ENCODE data around the gene SKI. TPM values are rescaled to one million over a fixed set of nuclear protein-coding genes. Genes with fewer than 3 reads are reported as not detected.

The SKI gene
- total and polyA plus RNA-seq, 7 experiments from 2014 or later = 0.61 to 278 (median 95.3) TPM

DNA sequence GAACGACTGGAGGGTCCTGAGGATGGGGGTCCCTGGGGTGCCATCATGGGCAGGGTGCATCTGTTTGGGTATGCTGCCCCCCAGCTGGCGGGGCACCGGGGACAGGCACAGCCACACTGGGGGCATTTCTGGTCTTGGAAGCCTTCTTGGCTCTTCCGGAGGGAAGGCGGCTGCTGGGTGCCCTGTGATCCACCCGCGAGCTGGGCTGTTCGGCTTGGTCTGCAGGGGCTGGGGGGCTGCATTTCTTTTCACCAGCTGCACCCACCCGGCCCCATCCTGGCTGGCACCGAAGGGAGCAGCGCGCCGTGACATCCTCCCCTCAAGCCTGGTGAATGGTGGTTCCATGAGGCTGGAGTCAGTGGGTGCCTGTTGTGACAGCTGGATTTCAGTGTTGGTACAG is 45.7 kb upstream of the SKI start:
- no peaks in the 10 kb centered on the region for H3K27me3 Mint-ChIP-seq
- H3K27me3 ChIP-seq (ENCODE audit: control insufficient read depth in 2 of 2, insufficient read depth in 2 of 2, low read length in 2 of 2) = no peaks in the 10 kb centered on the region
- H3K36me3 Mint-ChIP-seq = peaks cover 0 to 22% (median 0%) of the 10 kb centered on the region in 5 donors
- no peaks in the 10 kb centered on the region for H3K9me3 ChIP-seq (ENCODE audit: control insufficient read depth in 2 of 3, low read length in 3 of 3)
- POLR2A ChIA-PET = interaction anchor here (0.9 kb wide), 1 partner anchor 24 kb away, joined by 3 read pairs; no protein-coding TSS in a partner anchor
- ATAC-seq = no peak
- H3K4me3 Mint-ChIP-seq = no peak overlapping the region
- H3K4me1 Mint-ChIP-seq = peaks cover 0 to 6% (median 0%) of the 10 kb centered on the region in 7 donors
- H3K4me3 ChIP-seq (ENCODE audit: low read length) = no peak overlapping the region
- no peak overlapping the region for H3K27ac ChIP-seq (ENCODE audit: low read depth, low read length)
- H3K27ac Mint-ChIP-seq = peak overlapping the region in 3 of 9 donors; percentile 42 to 81 (median 72)
- H3K36me3 ChIP-seq (ENCODE audit: control insufficient read depth in 2 of 3, insufficient read depth in 3 of 3, low read length in 3 of 3) = peaks cover 0 to 47% (median 2%) of the 10 kb centered on the region in 3 experiments
- no peaks in the 10 kb centered on the region for H3K4me1 ChIP-seq (ENCODE audit: control insufficient read depth in 2 of 2, insufficient read depth in 2 of 2, low read length in 2 of 2)
- no peak for DNase-seq
- CTCF ChIA-PET = interaction anchor here (0.7 kb wide), 1 partner anchor 12 kb away, joined by 4 read pairs; the partner anchor contains the start of gene FAAP20
- H3K9me3 Mint-ChIP-seq = no peaks in the 10 kb centered on the region
- intact Hi-C loops (cut with micrococcal nuclease) = no loop called here

DNA sequence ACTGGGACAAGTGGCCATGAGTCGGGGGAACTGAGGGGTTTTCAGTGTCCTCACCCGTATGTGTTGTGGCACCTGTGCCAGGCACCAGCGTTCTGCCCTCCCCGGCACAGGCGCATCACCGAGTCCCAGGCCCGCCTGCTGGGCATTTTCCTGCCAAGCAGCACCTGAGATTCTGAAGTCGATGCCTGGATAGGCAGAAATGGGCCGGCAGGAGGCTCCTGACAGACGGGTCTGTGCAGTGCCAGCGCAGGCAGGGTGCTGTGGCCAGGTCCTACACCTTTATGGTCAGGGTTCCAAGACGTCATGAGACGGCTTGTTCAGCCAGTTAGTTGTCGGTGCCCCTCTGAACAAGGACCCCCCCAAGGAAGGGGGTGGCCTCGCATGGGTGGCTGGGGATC is 44.2 kb upstream of the SKI start:
- DNase-seq = no peak
- Mint-ChIP-seq H3K9me3 (no peaks in the 10 kb centered on the region), H3K4me1 (peaks cover 0 to 7% (median 0%) of the 10 kb centered on the region in 7 donors), H3K4me3 (no peak overlapping the region), H3K27me3 (no peaks in the 10 kb centered on the region), H3K27ac (no peak overlapping the region), H3K36me3 (peaks cover 0 to 15% (median 0%) of the 10 kb centered on the region in 5 donors)
- Histone ChIP-seq H3K36me3 (ENCODE audit: control insufficient read depth in 2 of 3, insufficient read depth in 3 of 3, low read length in 3 of 3) (peaks cover 0 to 34% (median 2%) of the 10 kb centered on the region in 3 experiments), H3K27me3 (ENCODE audit: control insufficient read depth in 2 of 2, insufficient read depth in 2 of 2, low read length in 2 of 2) (no peaks in the 10 kb centered on the region), H3K4me1 (ENCODE audit: control insufficient read depth in 2 of 2, insufficient read depth in 2 of 2, low read length in 2 of 2) (no peaks in the 10 kb centered on the region), H3K4me3 (ENCODE audit: low read length) (no peak overlapping the region), H3K9me3 (ENCODE audit: control insufficient read depth in 2 of 3, low read length in 3 of 3) (no peaks in the 10 kb centered on the region), H3K27ac (ENCODE audit: low read depth, low read length) (no peak overlapping the region)
- intact Hi-C loops (cut with micrococcal nuclease) = no loop called here
- no peak for ATAC-seq
- POLR2A ChIA-PET = interaction anchor here (0.6 to 1.5 kb wide), 5 partner anchors 9 to 350 kb away, joined by 3 to 4 read pairs (median 3); no protein-coding TSS in a partner anchor
- CTCF ChIA-PET = interaction anchor here (1.1 kb wide), 1 partner anchor 10 kb away, joined by 3 read pairs; no protein-coding TSS in a partner anchor

DNA sequence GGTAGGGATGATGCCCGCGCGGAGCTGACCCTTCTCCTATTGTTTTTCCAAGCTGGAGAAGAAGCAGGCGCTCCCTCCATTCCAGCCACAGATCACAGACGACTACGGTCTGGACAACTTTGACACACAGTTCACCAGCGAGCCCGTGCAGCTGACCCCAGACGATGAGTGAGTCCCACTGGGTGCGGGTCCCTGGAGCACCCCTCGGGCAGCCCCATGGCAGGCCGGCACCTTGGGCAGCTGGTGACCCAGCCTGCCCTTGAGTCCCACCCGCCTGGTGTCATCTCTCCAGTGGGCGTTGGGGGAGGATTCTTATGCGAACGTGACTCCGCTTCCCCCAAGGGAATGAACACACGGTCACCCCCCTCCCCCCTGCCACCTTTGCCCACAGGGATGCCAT is 43.6 kb upstream of the SKI start:
- Mint-ChIP-seq H3K27ac (peak overlapping the region in 1 of 9 donors; percentile 33), H3K4me1 (peaks cover 0 to 8% (median 4%) of the 10 kb centered on the region in 7 donors), H3K4me3 (no peak overlapping the region), H3K27me3 (no peaks in the 10 kb centered on the region), H3K36me3 (peaks cover 0 to 14% (median 0%) of the 10 kb centered on the region in 5 donors), H3K9me3 (no peaks in the 10 kb centered on the region)
- no peaks in the 10 kb centered on the region for H3K27me3 ChIP-seq (ENCODE audit: control insufficient read depth in 2 of 2, insufficient read depth in 2 of 2, low read length in 2 of 2)
- no peak overlapping the region for H3K27ac ChIP-seq (ENCODE audit: low read depth, low read length)
- H3K4me1 ChIP-seq (ENCODE audit: control insufficient read depth in 2 of 2, insufficient read depth in 2 of 2, low read length in 2 of 2) = no peaks in the 10 kb centered on the region
- H3K9me3 ChIP-seq (ENCODE audit: control insufficient read depth in 2 of 3, low read length in 3 of 3) = no peaks in the 10 kb centered on the region
- ATAC-seq (no peak), DNase-seq (no peak)
- no peak overlapping the region for H3K4me3 ChIP-seq (ENCODE audit: low read length)
- POLR2A ChIA-PET = interaction anchor here (0.9 kb wide), 1 partner anchor 9 kb away, joined by 3 read pairs; no protein-coding TSS in a partner anchor
- peaks cover 0 to 30% (median 2%) of the 10 kb centered on the region in 3 experiments for H3K36me3 ChIP-seq (ENCODE audit: control insufficient read depth in 2 of 3, insufficient read depth in 3 of 3, low read length in 3 of 3)
- intact Hi-C loops (cut with micrococcal nuclease) = no loop called here
- CTCF ChIA-PET = interaction anchor here (1.1 kb wide), 1 partner anchor 11 kb away, joined by 3 read pairs; no protein-coding TSS in a partner anchor

DNA sequence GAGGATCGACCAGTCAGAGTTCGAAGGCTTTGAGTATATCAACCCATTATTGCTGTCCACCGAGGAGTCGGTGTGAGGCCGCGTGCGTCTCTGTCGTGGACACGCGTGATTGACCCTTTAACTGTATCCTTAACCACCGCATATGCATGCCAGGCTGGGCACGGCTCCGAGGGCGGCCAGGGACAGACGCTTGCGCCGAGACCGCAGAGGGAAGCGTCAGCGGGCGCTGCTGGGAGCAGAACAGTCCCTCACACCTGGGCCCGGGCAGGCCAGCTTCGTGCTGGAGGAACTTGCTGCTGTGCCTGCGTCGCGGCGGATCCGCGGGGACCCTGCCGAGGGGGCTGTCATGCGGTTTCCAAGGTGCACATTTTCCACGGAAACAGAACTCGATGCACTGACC is 43.2 kb upstream of the SKI start:
- H3K4me1 ChIP-seq (ENCODE audit: control insufficient read depth in 2 of 2, insufficient read depth in 2 of 2, low read length in 2 of 2) = no peaks in the 10 kb centered on the region
- no peaks in the 10 kb centered on the region for H3K9me3 ChIP-seq (ENCODE audit: control insufficient read depth in 2 of 3, low read length in 3 of 3)
- H3K36me3 Mint-ChIP-seq = peaks cover 0 to 12% (median 0%) of the 10 kb centered on the region in 5 donors
- no peak for ATAC-seq
- H3K4me3 Mint-ChIP-seq = no peak overlapping the region
- no peak overlapping the region for H3K4me3 ChIP-seq (ENCODE audit: low read length)
- H3K27me3 Mint-ChIP-seq = no peaks in the 10 kb centered on the region
- no peak overlapping the region for H3K27ac ChIP-seq (ENCODE audit: low read depth, low read length)
- POLR2A ChIA-PET = no interaction called here
- peaks cover 0 to 30% (median 2%) of the 10 kb centered on the region in 3 experiments for H3K36me3 ChIP-seq (ENCODE audit: control insufficient read depth in 2 of 3, insufficient read depth in 3 of 3, low read length in 3 of 3)
- H3K9me3 Mint-ChIP-seq = no peaks in the 10 kb centered on the region
- no peaks in the 10 kb centered on the region for H3K27me3 ChIP-seq (ENCODE audit: control insufficient read depth in 2 of 2, insufficient read depth in 2 of 2, low read length in 2 of 2)
- DNase-seq = no peak
- intact Hi-C loops (cut with micrococcal nuclease) = loop anchor here in 1 of 2 donors (5.0 kb wide), 1 partner anchor 38 kb away; no protein-coding TSS in a partner anchor
- CTCF ChIA-PET = interaction anchor here (0.6 kb wide), 1 partner anchor 128 kb away, joined by 6 read pairs; no protein-coding TSS in a partner anchor
- no peak overlapping the region for H3K27ac Mint-ChIP-seq
- peaks cover 0 to 6% (median 5%) of the 10 kb centered on the region in 7 donors for H3K4me1 Mint-ChIP-seq

DNA sequence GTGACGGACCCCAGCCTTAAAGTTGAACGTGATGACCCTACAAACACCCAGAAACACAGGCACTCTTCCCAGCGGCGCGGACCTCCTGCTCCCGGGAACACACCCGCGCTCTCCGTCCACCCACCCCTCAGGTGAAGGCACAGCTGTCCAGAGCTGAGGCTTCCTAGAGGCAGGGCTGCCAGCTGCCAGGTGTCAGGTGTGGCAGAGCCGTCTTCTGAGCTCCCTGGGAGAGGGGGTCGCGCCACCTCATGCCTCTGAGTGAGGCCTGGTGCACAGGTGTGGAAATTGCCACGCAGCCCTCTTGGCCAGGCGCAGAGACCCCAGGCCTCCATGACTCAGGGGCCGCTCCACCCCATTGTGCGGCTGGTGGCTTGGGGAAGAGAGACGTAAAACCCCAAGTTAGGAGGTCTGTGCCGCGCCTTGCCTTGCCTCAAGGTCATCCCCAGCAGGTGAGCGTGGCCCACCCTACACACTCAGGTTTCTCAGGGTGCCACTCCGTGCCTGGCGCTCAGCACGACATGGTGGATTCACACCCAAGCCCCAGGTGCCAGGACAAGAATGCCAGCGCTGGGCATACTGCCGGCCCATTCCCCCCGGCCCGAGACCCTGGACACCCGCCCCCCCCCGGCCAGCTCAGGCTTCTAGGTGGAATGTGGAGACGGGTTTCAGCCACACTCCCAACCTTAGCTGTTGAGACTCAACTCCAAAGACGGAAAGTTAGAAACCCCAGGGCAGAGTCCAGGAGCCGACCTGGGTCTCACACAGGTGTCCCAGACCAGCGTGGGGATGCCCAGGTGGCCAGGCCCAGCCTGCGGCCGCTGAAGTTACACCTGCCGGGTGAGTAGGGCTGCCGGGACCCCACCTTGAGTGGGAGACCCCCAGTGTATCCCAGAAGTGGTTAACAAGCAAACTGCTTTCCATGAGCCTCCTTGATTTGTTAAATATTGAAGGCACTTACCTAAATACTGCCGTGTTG is 42.0 kb upstream of the SKI start:
- peaks cover 0 to 13% (median 6%) of the 10 kb centered on the region in 7 donors for H3K4me1 Mint-ChIP-seq
- peak overlapping the region in 2 of 9 donors; percentile 33 to 74 for H3K27ac Mint-ChIP-seq

DNA sequence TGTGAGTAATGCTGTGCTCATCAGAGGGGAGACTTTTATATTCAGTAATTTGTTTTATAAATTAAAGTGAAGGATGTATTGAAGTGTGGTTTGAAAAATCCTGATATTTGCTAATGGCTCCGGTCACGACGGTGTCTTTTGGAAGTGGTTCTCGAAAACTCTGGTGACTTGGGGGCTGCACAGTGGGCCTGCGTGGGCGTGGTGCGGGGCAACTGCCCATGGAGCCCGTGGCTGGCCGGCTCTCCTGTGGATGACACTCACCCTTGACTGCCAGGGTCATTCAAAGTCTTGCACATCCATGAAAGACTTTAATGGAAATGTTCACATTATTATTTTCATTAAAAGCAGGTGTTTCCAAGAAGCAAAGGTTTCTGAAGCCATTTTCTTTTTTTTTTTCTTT is 41.2 kb upstream of the SKI start:
- peaks cover 0 to 7% (median 0%) of the 10 kb centered on the region in 5 donors for H3K36me3 Mint-ChIP-seq
- no peaks in the 10 kb centered on the region for H3K9me3 Mint-ChIP-seq
- Histone ChIP-seq H3K4me3 (ENCODE audit: low read length) (no peak overlapping the region), H3K27ac (ENCODE audit: low read depth, low read length) (no peak overlapping the region), H3K9me3 (ENCODE audit: control insufficient read depth in 2 of 3, low read length in 3 of 3) (no peaks in the 10 kb centered on the region), H3K36me3 (ENCODE audit: control insufficient read depth in 2 of 3, insufficient read depth in 3 of 3, low read length in 3 of 3) (peaks cover 0 to 21% (median 0%) of the 10 kb centered on the region in 3 experiments), H3K27me3 (ENCODE audit: control insufficient read depth in 2 of 2, insufficient read depth in 2 of 2, low read length in 2 of 2) (no peaks in the 10 kb centered on the region), H3K4me1 (ENCODE audit: control insufficient read depth in 2 of 2, insufficient read depth in 2 of 2, low read length in 2 of 2) (no peaks in the 10 kb centered on the region)
- CTCF ChIA-PET = no interaction called here
- H3K27ac Mint-ChIP-seq = peak overlapping the region in 3 of 9 donors; percentile 30 to 72 (median 38)
- POLR2A ChIA-PET = no interaction called here
- no peaks in the 10 kb centered on the region for H3K27me3 Mint-ChIP-seq
- no peak overlapping the region for H3K4me3 Mint-ChIP-seq
- intact Hi-C loops (cut with micrococcal nuclease) = loop anchor here in 1 of 2 donors (5.0 kb wide), 1 partner anchor 40 kb away; no protein-coding TSS in a partner anchor
- DNase-seq = no peak
- H3K4me1 Mint-ChIP-seq = peaks cover 0 to 17% (median 10%) of the 10 kb centered on the region in 7 donors
- ATAC-seq = no peak

More for the DNA sequence above, 42.0 kb upstream of the SKI start:
- POLR2A ChIA-PET = no interaction called here
- H3K4me3 Mint-ChIP-seq = no peak overlapping the region
- peaks cover 0 to 21% (median 0%) of the 10 kb centered on the region in 3 experiments for H3K36me3 ChIP-seq (ENCODE audit: control insufficient read depth in 2 of 3, insufficient read depth in 3 of 3, low read length in 3 of 3)
- no peaks in the 10 kb centered on the region for H3K4me1 ChIP-seq (ENCODE audit: control insufficient read depth in 2 of 2, insufficient read depth in 2 of 2, low read length in 2 of 2)
- DNase-seq (no peak), ATAC-seq (no peak)
- intact Hi-C loops (cut with micrococcal nuclease) = loop anchor here in 1 of 2 donors (5.0 kb wide), 1 partner anchor 39 kb away; no protein-coding TSS in a partner anchor
- H3K9me3 ChIP-seq (ENCODE audit: control insufficient read depth in 2 of 3, low read length in 3 of 3) = no peaks in the 10 kb centered on the region
- no peak overlapping the region for H3K27ac ChIP-seq (ENCODE audit: low read depth, low read length)
- H3K27me3 ChIP-seq (ENCODE audit: control insufficient read depth in 2 of 2, insufficient read depth in 2 of 2, low read length in 2 of 2) = no peaks in the 10 kb centered on the region
- no peak overlapping the region for H3K4me3 ChIP-seq (ENCODE audit: low read length)
- H3K9me3 Mint-ChIP-seq = no peaks in the 10 kb centered on the region
- H3K27me3 Mint-ChIP-seq = no peaks in the 10 kb centered on the region
- peaks cover 0 to 7% (median 0%) of the 10 kb centered on the region in 5 donors for H3K36me3 Mint-ChIP-seq
- CTCF ChIA-PET = no interaction called here
